NCI-H510A (cell line): ENCODE data around the gene HSFX1.
"Not testable (repeated sequence)": the region's sequence is repeated elsewhere in the genome, so short reads cannot be mapped to it uniquely, and the experiment has no call there.

ENCODE experiments used
- DNase-seq: peaks from one replicate; lab custom pipeline; 2025; lab: John Stamatoyannopoulos, UW

Gene HSFX1, protein sequence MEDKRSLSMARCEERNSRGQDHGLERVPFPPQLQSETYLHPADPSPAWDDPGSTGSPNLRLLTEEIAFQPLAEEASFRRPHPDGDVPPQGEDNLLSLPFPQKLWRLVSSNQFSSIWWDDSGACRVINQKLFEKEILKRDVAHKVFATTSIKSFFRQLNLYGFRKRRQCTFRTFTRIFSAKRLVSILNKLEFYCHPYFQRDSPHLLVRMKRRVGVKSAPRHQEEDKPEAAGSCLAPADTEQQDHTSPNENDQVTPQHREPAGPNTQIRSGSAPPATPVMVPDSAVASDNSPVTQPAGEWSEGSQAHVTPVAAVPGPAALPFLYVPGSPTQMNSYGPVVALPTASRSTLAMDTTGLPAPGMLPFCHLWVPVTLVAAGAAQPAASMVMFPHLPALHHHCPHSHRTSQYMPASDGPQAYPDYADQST

DNA sequence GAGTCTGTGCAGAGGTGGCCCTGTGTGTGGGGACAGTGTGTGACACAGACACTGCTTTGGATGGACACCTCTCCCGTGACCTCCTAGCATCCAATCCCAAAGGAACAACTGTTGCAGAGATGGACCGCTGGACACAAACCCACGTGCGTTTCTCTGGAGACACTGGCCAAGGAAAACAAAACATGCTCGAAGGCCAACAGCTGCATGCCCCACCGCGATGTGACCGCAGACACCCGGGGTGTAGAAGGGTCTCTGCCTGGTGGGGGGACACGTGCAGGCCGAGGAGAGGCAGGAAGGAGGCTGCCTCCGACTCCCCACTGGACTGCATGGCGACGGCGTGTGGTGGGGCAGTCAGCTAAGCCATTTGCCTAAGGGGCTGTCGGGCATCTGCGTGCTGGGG is at the start of gene HSFX1:
HSFX1 (plus strand) TSS at position 301 of the 400 bp plus-strand sequence. CDS start 614 bp downstream, outside the sequence.
- not testable (repeated sequence) for DNase-seq

DNA sequence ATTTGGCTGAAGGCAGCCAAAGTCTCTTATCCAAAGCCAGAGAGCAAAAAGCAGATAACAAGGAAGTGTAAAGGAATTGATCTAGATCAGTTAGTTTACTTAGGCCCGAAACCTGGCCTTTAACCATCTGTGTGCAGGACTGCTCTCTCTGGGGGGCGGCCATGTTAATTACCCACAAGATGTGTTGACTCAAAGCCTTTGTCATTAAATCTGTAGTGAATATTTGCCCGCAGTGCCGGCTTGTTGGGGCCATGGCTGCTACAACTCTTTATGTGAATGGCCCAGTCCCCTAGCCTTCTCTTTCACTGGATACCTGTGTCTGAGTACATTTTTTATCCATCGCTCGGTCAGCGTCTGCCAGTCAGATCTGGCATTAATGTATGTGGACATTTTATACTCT is 46.6 kb upstream of the HSFX1 start:
- DNase-seq = not testable (repeated sequence)

DNA sequence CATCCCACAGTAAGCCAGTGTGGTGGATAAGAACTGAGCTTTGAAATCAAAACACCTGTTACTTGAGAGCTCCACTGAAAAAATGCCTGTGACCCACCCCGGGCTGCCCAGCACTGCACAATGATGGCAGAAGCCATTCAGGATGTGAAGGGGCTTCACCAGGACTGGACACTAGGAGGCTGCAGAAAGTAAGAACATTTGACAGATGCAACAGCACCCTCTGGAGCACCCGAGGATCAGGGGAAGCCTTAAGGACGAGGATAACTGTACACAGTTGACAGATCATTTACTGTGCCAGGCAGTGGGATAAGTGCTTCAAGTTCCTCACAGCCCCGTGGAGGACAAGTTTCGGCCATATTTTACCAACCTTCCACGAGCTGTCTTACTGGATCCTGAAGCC is 31.6 kb upstream of the HSFX1 start:
- not testable (repeated sequence) for DNase-seq

DNA sequence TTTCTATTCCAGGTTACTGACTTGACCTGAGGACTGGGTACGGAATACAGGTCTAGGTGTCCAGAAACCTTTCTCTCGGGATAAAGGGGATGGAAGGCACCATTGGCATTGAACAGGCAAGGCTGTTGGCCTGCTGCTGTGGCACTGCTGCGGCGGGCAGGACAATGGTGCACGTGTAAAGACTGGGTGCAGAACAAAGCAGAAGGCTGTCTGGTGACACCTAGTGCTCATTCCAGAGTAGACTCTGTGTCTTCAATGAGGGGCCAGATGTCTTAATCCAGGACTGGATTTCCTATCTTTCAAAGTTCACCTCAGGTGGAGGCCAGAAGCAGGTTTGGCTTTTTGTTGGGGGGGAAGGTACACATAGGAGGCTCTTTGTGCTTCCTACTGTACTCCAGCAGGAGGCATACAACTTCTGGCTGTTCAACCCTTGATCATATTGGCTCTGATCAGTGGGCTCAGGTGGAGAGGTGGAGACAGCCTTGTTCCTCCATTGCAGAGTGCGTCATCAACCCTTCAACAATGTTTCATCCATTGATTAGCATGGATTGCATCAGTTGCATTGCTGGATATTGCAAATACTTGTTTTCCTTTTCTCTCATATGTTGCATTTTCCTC is 27.4 kb upstream of the HSFX1 start:
- DNase-seq = not testable (repeated sequence)

DNA sequence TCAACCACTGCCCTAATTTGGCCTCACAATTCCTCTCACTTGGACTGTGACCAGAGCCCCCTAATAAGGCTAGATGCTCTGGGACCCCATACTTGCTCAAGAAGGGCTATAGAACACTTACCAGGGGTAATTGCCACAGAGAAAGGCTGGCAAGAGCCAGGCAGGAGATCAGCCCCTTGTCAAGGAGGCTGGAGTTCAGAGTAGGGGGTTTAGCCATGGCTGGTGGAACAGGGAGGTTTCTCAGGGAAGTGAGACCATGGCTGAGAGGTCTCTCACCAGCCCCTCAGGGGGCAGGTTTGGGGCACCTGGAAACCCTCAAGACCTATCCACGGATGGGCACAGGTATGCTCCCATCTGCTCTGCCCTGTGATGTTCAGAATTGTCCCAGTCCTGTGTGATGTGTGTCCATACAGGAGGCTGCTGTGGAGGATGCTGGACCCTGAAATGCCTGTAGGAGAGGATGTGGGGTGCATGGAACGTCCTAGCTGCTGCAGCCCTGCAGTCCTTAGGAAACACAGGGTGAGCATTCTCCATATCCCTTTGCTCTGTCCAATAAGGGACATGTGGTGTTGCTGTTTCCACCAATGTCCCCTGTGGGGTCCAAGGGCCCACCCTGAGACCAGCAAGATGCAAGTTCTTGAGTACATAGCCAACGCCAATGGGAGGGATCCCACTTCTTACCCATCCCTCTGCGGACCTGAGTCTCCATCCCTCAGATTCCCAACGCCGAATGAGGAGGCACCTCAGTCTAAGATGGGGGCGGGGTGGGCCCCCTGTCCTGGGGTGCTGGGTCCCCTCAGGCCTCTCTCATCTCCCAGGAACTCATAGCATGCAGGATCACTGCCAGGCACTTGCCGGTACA is 16.4 kb upstream of the HSFX1 start:
- DNase-seq = no peak

DNA sequence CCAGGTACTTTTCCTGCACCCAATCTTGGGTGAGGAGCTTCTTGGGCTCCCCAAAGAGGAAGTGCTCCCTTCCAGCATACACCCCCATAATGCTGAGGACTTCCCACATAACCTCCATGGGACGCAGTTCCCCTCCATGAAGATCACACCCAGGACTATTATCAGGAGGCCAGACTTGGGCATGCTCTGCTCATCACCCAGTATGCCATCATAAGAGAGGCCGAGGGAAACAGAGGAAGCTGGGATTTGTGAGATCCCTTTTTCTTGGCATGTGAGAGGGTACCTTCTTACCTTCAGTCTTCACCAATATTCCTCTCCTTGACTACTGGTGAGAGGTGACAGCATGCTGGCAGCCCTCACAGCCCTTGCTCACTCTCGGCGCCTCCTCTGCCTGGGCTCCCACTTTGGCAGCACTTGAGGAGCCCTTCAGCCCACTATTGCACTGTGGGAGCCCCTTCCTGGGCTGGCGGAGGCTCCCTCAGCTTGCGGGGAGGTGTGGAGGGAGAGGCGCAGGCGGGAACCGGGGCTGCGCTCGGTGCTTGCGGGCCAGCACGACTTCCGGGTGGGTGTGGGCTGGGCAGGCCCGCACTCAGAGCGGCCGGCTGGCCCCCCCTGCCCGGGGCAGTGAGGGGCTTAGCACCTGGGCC is 15.7 kb upstream of the HSFX1 start:
- no peak for DNase-seq

DNA sequence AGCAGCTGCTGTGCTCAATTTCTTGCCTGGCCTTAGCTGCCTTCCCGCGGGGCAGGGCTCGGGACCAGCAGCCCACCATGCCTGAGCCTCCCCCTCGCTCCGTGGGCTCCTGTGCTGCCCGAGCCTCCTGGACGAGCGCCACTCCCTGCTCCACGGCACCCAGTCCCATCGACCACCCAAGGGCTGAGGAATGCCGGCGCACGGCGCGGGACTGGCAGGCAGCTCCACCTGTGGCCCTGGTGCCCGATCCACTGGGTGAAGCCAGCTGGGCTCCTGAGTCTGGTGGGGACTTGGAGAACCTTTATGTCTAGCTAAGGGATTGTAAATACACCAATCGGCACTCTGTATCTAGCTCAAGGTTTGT is 15.2 kb upstream of the HSFX1 start:
- DNase-seq = not testable (repeated sequence)

DNA sequence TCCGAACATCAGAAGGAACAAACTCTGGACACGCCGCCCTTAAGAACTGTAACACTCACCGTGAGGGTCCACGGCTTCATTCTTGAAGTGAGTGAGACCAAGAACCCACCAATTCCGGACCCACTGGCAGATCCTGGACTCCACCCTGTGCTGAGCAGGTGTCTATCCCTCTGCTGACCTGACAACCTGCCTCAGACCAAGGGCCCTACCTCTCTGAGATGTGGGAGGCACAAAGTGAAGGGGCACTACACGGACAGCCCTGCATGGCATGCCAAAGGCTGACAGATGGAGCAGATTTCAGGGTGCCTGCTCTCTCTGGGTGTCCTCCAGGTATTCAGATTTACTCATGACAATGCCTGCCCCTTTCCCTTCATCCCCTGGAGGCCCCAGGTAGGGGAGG is 14.0 kb upstream of the HSFX1 start:
- DNase-seq = no peak

DNA sequence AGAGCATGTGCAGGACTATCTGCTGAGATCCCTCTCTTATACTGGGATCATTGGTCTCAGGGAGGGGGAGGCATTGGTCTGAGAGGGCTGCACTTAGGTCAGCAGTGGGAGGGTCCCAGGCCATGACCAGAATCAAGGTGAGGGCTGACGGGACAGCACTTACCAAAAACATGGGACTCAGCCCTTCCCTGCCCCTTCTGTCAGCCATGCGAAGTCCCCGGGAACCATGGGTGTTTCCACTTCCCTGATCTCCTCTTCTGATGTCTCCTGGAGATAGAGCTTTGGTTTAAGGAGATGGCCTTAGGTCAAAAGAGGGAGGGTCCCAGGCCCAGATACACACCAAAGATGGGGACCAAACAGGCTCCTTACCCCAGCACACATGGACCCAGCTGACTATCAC is 12.9 kb upstream of the HSFX1 start:
- DNase-seq = no peak

DNA sequence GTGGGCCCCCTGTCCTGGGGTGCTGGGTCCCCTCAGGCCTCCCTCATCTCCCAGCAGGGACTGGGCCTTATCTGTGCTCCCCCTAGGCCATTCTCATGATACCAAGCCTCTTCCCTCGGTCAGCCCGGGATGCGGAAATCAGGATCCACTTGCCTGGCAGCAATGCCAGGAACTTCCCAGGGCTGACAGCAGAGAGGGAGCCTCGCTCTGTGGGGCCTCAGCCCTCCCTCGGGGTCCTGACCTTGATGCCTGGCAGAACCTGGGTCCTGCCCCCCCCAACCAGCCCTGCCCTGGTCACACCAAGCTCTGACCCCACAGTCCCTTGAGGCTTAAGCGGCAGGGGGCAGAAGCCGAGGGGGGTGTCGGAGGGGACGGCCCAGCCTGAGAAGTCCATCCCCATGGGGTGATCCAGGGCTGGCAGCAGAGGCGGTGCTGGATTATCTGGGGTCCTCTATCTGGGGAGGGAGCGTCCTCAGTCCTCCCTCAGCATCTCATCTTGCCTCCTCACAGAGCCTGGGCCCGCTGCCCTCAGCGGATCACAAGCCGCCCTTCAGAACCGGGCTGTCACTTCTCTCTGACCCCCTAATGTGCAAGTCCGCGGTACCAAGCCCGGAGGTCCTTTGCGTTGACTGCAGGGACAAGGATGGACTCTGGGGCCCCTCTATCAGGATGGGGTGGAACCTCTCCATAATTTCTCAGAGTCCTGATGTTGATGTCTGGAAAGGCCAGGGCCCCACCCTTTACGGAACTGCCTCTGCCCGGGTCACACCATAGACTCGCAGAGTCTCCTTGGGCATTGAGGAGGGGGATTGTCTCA is 11.8 kb upstream of the HSFX1 start:
- DNase-seq = not testable (repeated sequence)

DNA sequence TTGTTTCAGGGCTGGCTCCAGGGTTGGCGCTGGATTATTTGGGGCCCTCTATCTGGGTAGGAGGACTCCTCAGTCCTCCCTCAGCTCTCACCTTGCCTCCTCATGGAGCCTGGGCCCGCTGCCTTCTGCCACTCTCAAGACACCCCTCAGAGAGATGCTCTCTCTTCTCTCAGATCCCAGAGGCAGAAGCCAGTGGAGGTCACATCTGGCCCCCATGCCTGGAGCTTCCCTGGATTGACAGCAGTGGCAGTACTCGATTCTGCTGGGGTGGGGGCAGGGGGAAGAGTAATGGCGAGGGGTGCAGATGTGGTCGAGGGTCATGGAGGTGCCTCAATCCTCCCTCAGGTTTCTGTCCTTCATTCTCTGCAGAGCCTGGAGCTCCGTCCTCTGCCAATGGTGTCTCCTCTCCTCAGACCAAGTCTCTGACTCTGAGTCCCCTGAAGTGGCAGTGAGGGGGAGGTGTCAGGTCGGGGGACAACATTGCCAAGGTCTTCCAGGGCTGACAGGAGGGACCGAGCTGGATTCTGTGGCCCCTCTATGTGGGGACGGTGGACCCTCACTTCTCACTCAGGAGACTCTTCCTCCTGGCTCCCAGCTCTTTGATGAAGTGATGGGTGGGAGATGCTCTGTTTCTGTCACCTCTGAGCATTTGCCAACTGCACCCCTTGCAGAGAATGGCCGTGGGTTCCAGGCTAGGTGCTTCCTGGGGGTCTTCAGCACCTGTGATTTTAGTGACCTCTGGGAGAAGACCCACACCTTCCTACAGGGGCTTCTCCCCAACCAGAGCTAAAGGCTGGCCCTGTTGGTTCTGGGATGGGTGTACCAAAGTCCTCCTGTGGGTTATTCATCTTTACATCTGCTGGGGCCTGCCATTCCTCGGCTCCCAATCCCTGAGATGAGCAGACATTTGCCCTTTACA is 10.9 kb upstream of the HSFX1 start:
- DNase-seq = no peak

DNA sequence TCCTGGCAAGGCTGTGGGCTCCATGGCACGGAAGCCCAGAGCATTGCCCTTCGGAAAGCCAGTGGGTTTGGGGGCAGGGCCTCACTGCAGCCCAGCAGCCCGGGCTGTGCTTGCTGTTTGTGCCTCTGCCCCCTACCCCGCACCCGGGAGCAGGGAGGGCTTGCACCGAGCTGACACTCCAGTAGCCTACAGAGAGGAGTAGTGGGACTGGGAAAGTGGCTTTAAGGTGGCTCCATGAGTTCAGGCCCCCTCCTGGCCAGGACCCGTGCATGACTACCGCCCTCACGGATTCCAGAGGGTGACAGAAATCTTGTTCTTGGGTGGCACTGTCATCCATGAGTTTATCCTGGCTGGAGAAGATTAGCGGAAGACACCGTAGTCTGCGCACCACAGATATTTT is 3.5 kb upstream of the HSFX1 start:
- not testable (repeated sequence) for DNase-seq

DNA sequence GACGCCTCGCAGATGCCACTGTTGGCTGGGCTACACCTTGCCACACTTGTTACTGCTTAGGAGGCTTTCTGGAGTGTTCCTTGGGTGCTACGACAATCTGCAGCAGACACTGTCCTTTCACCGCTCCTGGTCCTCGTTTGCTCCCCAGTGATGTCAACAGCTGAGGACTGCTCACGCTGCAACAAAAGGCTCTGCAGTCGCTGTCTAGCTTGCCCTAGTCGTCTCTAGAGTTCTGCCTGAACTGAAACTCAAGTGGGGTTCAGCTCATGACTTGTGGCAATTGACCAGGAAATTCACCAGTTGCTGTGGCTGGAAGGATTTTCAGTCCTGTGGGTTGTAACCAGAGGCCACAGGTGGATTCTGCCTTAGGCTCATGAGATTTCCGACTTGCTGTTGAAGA is 842 bp upstream of the HSFX1 start:
- DNase-seq = not testable (repeated sequence)

DNA sequence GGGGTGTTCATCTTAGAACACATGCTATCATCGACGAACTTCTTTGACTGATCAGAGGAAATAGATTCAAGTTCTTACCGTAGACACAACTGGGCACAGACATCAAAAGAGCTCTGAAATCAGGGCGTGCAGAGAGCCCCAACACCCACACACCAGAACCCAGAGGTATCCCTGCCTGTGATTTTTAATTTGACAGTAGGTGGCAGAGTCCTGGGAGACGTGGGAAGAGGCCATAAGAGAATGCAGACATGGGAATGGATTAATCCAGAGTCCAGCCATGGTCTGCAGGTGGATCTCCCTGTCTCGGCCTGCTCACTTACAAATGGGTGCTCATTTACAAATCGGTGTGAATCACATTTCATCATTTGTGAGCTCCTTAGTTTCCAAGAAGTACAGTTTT is 4.1 kb downstream of the HSFX1 start:
- DNase-seq = not testable (repeated sequence)

DNA sequence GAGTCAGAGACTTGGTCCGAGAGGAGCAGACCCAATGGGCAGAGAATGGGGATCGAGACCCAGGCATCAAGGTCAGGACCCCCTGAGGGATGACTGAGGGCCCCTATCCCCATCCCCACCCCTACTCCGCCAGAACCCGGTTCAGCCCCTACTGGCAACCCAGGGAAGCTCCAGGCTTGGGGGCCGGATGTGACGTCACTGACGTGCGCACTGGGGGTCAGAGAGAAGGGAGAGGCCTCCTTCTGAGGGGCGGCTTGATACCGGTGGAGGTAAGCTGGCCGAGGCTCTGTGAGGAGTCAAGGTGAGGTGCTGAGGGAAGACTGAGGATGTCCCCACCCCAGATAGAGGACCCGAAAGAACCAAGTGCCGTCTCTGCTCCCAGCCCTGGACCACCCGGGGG is 7.9 kb downstream of the HSFX1 start, which contains the start of gene MAGEA9:
MAGEA9 (plus strand) TSS at position 204 of the 400 bp plus-strand sequence. CDS start 4,281 bp downstream, outside the sequence.
- DNase-seq = not testable (repeated sequence)

DNA sequence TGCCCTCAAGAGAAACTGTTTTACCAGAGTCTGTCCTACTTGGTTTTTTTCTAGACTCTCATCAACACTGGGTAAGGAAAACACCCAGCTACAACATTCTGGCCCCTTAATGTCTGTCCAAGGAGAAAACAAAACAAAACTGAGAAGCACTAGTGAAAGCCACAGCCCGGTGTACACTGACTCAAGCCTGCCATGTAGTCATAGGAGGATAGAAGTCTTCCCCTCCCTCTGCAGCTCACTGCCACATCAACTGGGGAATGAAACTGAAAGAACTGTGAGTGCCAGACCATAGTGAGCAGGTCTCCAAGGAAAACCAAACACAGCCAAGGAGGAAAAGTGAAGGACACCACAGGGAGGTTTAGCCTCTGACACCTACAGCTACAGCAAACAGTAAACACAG is 21.7 kb downstream of the HSFX1 start:
- DNase-seq = not testable (repeated sequence)

DNA sequence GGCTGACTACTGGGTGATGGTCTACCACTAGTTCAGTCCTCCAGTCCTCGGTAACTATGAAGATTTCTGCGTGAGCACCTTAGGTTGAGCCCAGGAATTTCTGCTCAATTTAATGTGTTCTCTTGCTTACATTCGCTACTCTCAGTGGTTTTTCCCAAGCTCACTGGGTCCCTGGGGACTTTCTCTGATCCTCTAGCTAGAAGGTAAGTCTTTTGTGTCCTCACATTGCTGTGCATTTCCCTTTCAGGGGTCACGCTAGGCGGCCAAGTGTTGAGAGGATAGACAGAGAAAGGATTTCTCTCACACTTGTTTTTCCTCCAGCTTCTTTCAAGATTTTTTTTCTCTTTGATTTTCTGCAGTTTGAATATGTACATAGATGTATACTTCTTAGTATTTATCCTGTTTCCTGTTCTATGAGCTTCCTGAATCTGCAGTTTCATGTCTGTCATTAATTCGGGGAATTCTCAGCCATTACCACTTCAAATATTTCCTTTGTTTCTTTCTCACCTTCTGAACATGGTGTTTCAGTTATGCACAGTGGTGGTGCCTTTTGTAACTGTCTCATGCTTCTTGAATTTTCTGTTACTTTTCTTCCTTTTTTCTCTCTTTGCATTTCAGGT is 25.3 kb downstream of the HSFX1 start:
- DNase-seq = no peak

DNA sequence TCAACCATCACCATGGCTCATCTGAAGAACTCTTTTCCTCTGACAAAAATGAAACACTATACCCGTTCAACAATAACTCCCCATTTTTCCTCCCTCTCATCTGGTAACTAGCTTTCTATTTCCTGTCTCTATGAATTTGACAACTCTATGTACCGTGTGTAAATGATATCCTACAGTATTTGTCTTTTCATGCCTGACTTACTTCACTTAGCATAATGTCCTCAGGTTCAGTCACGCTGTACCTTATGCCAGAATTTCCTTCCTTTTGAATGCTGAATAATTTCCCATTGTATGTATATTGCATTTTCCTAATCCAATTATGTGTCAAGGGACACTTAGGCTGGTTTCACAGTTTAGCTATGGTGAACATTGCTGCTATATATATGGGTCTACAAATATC is 26.1 kb downstream of the HSFX1 start:
- no peak for DNase-seq

DNA sequence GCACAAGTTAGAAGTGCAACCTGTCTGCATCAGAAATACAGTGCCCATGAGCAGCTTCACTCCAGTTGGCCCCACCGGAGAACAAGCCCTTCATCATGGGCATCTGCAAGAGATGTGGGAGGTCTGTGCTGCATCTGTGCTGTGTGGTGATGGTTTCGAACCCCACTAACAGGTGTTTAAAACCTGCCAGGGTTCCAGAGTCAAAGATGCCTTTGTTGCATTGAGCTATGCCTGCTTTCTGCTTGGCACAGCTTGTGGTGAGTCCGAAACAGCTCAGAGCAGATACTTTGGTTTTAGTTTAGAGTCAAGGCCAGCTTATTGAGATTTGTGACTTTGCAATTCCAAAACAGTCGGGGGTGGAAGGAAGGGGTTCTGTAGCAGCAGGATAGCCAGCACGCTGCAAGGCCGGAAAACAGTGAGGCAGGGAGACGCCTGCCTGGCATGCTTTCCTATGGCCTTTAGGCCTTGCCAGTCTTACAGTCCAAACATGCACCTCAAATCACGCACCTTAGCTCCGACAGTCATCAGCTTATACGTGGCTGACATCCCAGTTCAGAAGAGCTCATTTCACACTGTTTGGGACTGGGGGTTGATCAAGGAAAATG is 29.7 kb downstream of the HSFX1 start:
- DNase-seq = no peak
